Fibroblast of lung (primary cell): Measurements from ENCODE around the gene DOK4. TPM values are rescaled to one million over a fixed set of nuclear protein-coding genes. Genes with fewer than 3 reads are reported as not detected.

Experiments
- DNase-seq, 2 donors: peaks; one replicate each; pipeline versions ENCODE4 v3.0.0 to v3.0.0-alpha.2; 2010; ENCODE audit warnings: low read depth in 2 of 2
- H2AFZ ChIP-seq: 2 replicates; pipeline ENCODE4 v1.5.1; 2012; ENCODE audit warnings: low read length, control low read depth, inconsistent platforms
- H3K27ac ChIP-seq: 2 replicates; pipeline ENCODE4 v1.5.1; 2011; ENCODE audit warnings: low read length, control low read depth; ENCODE audit not compliant: insufficient read depth
- H3K27me3 ChIP-seq: 2 replicates; pipeline ENCODE4 v1.5.1; 2011; ENCODE audit warnings: mild to moderate bottlenecking, low read length; ENCODE audit not compliant: control insufficient read depth, insufficient read depth
- H3K36me3 ChIP-seq: 2 replicates; pipeline ENCODE4 v1.5.1; 2011; ENCODE audit warnings: low read length; ENCODE audit not compliant: control insufficient read depth, insufficient read depth
- H3K4me1 ChIP-seq: 2 replicates; pipeline ENCODE4 v1.5.1; 2011; ENCODE audit warnings: low read length; ENCODE audit not compliant: control insufficient read depth, insufficient read depth; ENCODE audit errors: extremely low read depth
- H3K4me2 ChIP-seq: 2 replicates; pipeline ENCODE4 v1.5.1; 2011; ENCODE audit warnings: low read length, control low read depth; ENCODE audit not compliant: insufficient read depth; ENCODE audit errors: extremely low read depth
- H3K4me3 ChIP-seq, 4 experiments: fragments of 200-600 bp in 1 of 4; sonication (generic) in 1 of 4; replicated peaks in 1 of 4; 2 replicates each; pipeline ENCODE4 v1.5.1; 2011 to 2016; ENCODE audit warnings: low read length in 4 of 4, low read depth in 3 of 4, mild to moderate bottlenecking in 3 of 4, control low read depth in 2 of 4, inconsistent platforms in 1 of 4, mixed read lengths in 1 of 4; ENCODE audit not compliant: insufficient read depth in 1 of 4; ENCODE audit errors: control extremely low read depth in 1 of 4
- H3K79me2 ChIP-seq: 2 replicates; pipeline ENCODE4 v1.5.1; 2012; ENCODE audit warnings: mild to moderate bottlenecking, low read length, inconsistent platforms; ENCODE audit not compliant: control insufficient read depth, insufficient read depth
- H3K9ac ChIP-seq: 2 replicates; pipeline ENCODE4 v1.5.1; 2011; ENCODE audit warnings: mild to moderate bottlenecking, low read length, control low read depth; ENCODE audit not compliant: insufficient read depth
- H3K9me3 ChIP-seq: 2 replicates; pipeline ENCODE4 v1.5.1; 2012; ENCODE audit warnings: low read depth, low read length; ENCODE audit not compliant: control insufficient read depth, insufficient read depth
- H4K20me1 ChIP-seq: 2 replicates; pipeline ENCODE4 v1.5.1; 2011; ENCODE audit warnings: low read length; ENCODE audit not compliant: control insufficient read depth, insufficient read depth; ENCODE audit errors: extremely low read depth
- EZH2 ChIP-seq: IDR thresholded peaks from 2 replicates; pipeline ENCODE4 v1.5.1; 2012; ENCODE audit warnings: low read length, control low read depth, mild to moderate bottlenecking; ENCODE audit errors: missing control alignments
- polyA plus RNA-seq, 2 donors: library from polyadenylated mRNA; depleted of rRNA in 1 of 2; stranded (reverse) in 1 of 2; unstranded in 1 of 2; fragments of >200 nt; gene quantifications; 2 replicates each; pipeline ENCODE4 v1.2.1, GENCODE V29; 2011 to 2012; ENCODE audit warnings: missing spikeins in 1 of 2
- total RNA-seq: library from RNA; depleted of rRNA; stranded (reverse); fragments of >200 nt; gene quantifications from 2 replicates; pipeline ENCODE4 v1.2.1, GENCODE V29; 2014
- TF ChIP-seq, protein P1 (sequence below), 2 donors: IDR thresholded peaks in 1 of 2; conservative IDR thresholded peaks in 1 of 2; 1 replicate in 1 of 2; 2 replicates in 1 of 2; pipeline ENCODE4 v1.5.1; 2011 to 2012; ENCODE audit warnings: low read length in 2 of 2, control low read depth in 1 of 2, inconsistent platforms in 1 of 2, low read depth in 1 of 2, mild to moderate bottlenecking in 1 of 2

Gene DOK4
- total and polyA plus RNA-seq, 2 donors (not counting 1 experiment from before 2014, with no cell fraction given) = 12.6 to 15.0 TPM

DNA sequence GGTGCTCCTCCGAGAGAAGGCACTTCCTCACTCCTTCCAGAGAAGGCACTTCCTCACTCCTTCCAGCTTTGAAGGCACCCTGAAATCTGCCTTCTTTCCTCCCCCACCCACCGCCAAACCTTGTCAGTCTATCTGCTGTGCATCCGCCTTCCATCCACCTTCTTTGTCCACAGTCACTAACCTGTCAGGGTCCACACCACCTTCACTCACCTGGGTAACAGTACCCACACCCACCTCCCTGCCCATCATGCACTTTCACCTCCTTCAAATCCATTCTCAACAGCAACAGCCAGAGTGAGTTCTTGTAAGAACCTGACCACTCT, 44.9 kb upstream of the DOK4 start:
- TF ChIP-seq, protein P1, sequence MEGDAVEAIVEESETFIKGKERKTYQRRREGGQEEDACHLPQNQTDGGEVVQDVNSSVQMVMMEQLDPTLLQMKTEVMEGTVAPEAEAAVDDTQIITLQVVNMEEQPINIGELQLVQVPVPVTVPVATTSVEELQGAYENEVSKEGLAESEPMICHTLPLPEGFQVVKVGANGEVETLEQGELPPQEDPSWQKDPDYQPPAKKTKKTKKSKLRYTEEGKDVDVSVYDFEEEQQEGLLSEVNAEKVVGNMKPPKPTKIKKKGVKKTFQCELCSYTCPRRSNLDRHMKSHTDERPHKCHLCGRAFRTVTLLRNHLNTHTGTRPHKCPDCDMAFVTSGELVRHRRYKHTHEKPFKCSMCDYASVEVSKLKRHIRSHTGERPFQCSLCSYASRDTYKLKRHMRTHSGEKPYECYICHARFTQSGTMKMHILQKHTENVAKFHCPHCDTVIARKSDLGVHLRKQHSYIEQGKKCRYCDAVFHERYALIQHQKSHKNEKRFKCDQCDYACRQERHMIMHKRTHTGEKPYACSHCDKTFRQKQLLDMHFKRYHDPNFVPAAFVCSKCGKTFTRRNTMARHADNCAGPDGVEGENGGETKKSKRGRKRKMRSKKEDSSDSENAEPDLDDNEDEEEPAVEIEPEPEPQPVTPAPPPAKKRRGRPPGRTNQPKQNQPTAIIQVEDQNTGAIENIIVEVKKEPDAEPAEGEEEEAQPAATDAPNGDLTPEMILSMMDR (conservative IDR thresholded peaks at IDR 0.05 in 1 of 2, IDR thresholded peaks at IDR 0.05 in 1 of 2; ENCODE audit: low read depth in 1 of 2, low read length in 2 of 2) = no peak
- no peak for TF ChIP-seq EZH2
- no peaks in the 10 kb centered on the region for H3K79me2 ChIP-seq
- no peaks in the 10 kb centered on the region for H3K36me3 ChIP-seq
- H3K9me3 ChIP-seq = no peaks in the 10 kb centered on the region
- no peak overlapping the region for H2AFZ ChIP-seq
- no peaks in the 10 kb centered on the region for H4K20me1 ChIP-seq
- no peak for DNase-seq
- no peak overlapping the region for H3K27ac ChIP-seq
- H3K4me1 ChIP-seq = peaks cover 9% of the 10 kb centered on the region
- no peaks in the 10 kb centered on the region for H3K27me3 ChIP-seq
- no peak overlapping the region for H3K9ac ChIP-seq
- H3K4me2 ChIP-seq = no peak overlapping the region
- no peak overlapping the region for H3K4me3 ChIP-seq

- Histone ChIP-seq H3K4me1 (peaks cover 9% of the 10 kb centered on the region), H3K4me3 (no peak overlapping the region), H3K79me2 (no peaks in the 10 kb centered on the region), H3K36me3 (peaks cover 1% of the 10 kb centered on the region), H4K20me1 (no peaks in the 10 kb centered on the region), H3K9me3 (no peaks in the 10 kb centered on the region), H2AFZ (no peak overlapping the region), H3K4me2 (no peak overlapping the region), H3K27me3 (no peaks in the 10 kb centered on the region), H3K9ac (no peak overlapping the region), H3K27ac (no peak overlapping the region)
- no peak for DNase-seq
- no peak for TF ChIP-seq EZH2
- TF ChIP-seq, protein P1 (conservative IDR thresholded peaks at IDR 0.05 in 1 of 2, IDR thresholded peaks at IDR 0.05 in 1 of 2; ENCODE audit: low read depth in 1 of 2, low read length in 2 of 2) = no peak
These were observed 44.4 kb upstream of the DOK4 start for GRCh38 chr16:57530522-57531252.

DNA sequence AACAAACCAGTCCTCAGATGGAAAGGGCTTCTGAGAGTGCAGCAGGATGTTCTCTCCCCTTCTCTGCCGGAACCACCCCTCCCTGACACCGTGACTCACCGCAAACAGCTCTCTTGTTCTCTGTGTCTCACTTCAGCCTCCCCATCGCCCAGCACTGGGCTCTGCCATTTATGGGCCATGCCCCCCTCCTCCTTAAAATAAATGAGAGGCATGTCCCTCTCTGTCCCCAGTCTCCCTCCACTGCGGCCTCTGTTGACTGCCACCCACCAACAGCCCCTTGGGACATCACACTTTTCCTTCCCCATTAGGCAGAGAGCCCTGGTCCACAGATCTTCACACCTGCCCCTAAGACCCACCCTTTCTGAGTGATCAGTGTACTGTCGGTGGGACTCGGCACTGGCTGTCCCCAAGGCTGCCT, 43.8 kb upstream of the DOK4 start:
- peak; percentile 58 to 76 for DNase-seq
- Histone ChIP-seq H3K4me1 (peaks cover 7% of the 10 kb centered on the region), H3K4me3 (no peak overlapping the region), H2AFZ (no peak overlapping the region), H3K27me3 (no peaks in the 10 kb centered on the region), H3K27ac (no peak overlapping the region), H3K9ac (no peak overlapping the region), H3K4me2 (no peak overlapping the region), H3K79me2 (no peaks in the 10 kb centered on the region), H3K9me3 (no peaks in the 10 kb centered on the region), H4K20me1 (no peaks in the 10 kb centered on the region), H3K36me3 (peaks cover 1% of the 10 kb centered on the region)
- TF ChIP-seq EZH2 = no peak
- TF ChIP-seq, protein P1 (conservative IDR thresholded peaks at IDR 0.05 in 1 of 2, IDR thresholded peaks at IDR 0.05 in 1 of 2; ENCODE audit: low read depth in 1 of 2, low read length in 2 of 2) = no peak
